WTC11 (cell line): Measurements from ENCODE around the gene SATB1. TPM values are rescaled to one million over a fixed set of nuclear protein-coding genes. Genes with fewer than 3 reads are reported as not detected.

Source experiments
- ATAC-seq: fragments of 200-7000 bp; cut with Tn5 transposase; 2 replicates; pipeline ENCODE4 v1.10.0; 2021; ENCODE audit warnings: mild to moderate bottlenecking, moderate library complexity
- CTCF ChIA-PET: fragments of 300-600 bp; sonication (Branson Sonifier 250); formaldehyde crosslinking; loops from one replicate; lab custom pipeline; 2021; ENCODE audit warnings: antibody characterized with exemption; lab: Charles Lee
- POLR2A ChIA-PET: fragments of 350-600 bp; sonication (Branson Sonifier 250); formaldehyde crosslinking; loops from one replicate; lab custom pipeline; 2021; ENCODE audit warnings: antibody characterized with exemption; lab: Charles Lee
- DNase-seq: peaks from one replicate; pipeline ENCODE4 v3.0.0; 2021; ENCODE audit warnings: low spot score
- H3K27ac Mint-ChIP-seq: 2 replicates; pipeline ENCODE4 v1.8.0; 2021; ENCODE audit warnings: mixed read lengths
- H3K27me3 Mint-ChIP-seq: 2 replicates; pipeline ENCODE4 v1.8.0; 2021; ENCODE audit warnings: low read depth, mild to moderate bottlenecking, moderate library complexity, mixed read lengths
- H3K36me3 Mint-ChIP-seq: 2 replicates; pipeline ENCODE4 v1.8.0; 2021; ENCODE audit warnings: mixed read lengths
- H3K4me1 Mint-ChIP-seq: 2 replicates; pipeline ENCODE4 v1.8.0; 2022; ENCODE audit warnings: mixed read lengths
- H3K4me3 Mint-ChIP-seq: 2 replicates; pipeline ENCODE4 v1.8.0; 2021; ENCODE audit warnings: mild to moderate bottlenecking, moderate library complexity, mixed read lengths
- H3K9me3 Mint-ChIP-seq: 2 replicates; pipeline ENCODE4 v1.8.0; 2021; ENCODE audit warnings: mixed read lengths
- ATF1 ChIP-seq: sonication (generic); formaldehyde crosslinking; IDR thresholded peaks from 2 replicates; pipeline ENCODE4 v1.8.1; 2023; ENCODE audit warnings: mild to moderate bottlenecking, moderate library complexity, missing genetic modification reagents
- ATF2 ChIP-seq: sonication (generic); formaldehyde crosslinking; IDR thresholded peaks from 2 replicates; pipeline ENCODE4 v1.8.1; 2022; ENCODE audit warnings: low read depth, missing genetic modification reagents, borderline replicate concordance
- ATF3 ChIP-seq: sonication (generic); formaldehyde crosslinking; conservative IDR thresholded peaks from 2 replicates; pipeline ENCODE4 v1.8.1; 2022; ENCODE audit warnings: mild to moderate bottlenecking, missing genetic modification reagents
- ERG ChIP-seq: fragments of 250-450 bp; sonication (Bioruptor Pico); IDR thresholded peaks from 2 replicates; pipeline ENCODE4 v1.8.0; 2021; ENCODE audit warnings: mild to moderate bottlenecking
- GABPB1 ChIP-seq: sonication (generic); formaldehyde crosslinking; IDR thresholded peaks from 2 replicates; pipeline ENCODE4 v1.8.1; 2023; ENCODE audit warnings: mild to moderate bottlenecking, missing genetic modification reagents
- HMGXB4 ChIP-seq: sonication (generic); formaldehyde crosslinking; IDR thresholded peaks from 2 replicates; pipeline ENCODE4 v1.8.1; 2023; ENCODE audit warnings: mild to moderate bottlenecking, moderate library complexity, missing genetic modification reagents
- IRF2 ChIP-seq: sonication (generic); formaldehyde crosslinking; IDR thresholded peaks from 2 replicates; pipeline ENCODE4 v1.8.0; 2022; ENCODE audit warnings: low read depth, missing genetic modification reagents, borderline replicate concordance
- JAZF1 ChIP-seq: fragments of 250-450 bp; sonication (Bioruptor Pico); IDR thresholded peaks from 2 replicates; pipeline ENCODE4 v1.9.0; 2021; ENCODE audit warnings: moderate library complexity, mild to moderate bottlenecking, inconsistent platforms
- MYBL2 ChIP-seq: sonication (generic); formaldehyde crosslinking; IDR thresholded peaks from 2 replicates; pipeline ENCODE4 v1.8.1; 2023; ENCODE audit warnings: mild to moderate bottlenecking, moderate library complexity, missing genetic modification reagents
- NFYB ChIP-seq: sonication (generic); formaldehyde crosslinking; conservative IDR thresholded peaks from 2 replicates; pipeline ENCODE4 v1.8.0; 2022; ENCODE audit warnings: low read depth, missing genetic modification reagents
- NR1H2 ChIP-seq: sonication (generic); formaldehyde crosslinking; IDR thresholded peaks from 2 replicates; pipeline ENCODE4 v1.9.0; 2021; ENCODE audit warnings: mild to moderate bottlenecking, moderate library complexity, missing genetic modification reagents
- NR2C2 ChIP-seq: sonication (generic); formaldehyde crosslinking; IDR thresholded peaks from 2 replicates; pipeline ENCODE4 v1.8.0; 2022; ENCODE audit warnings: mild to moderate bottlenecking, missing genetic modification reagents
- PRDM15 ChIP-seq: sonication (generic); formaldehyde crosslinking; IDR thresholded peaks from 2 replicates; pipeline ENCODE4 v1.8.0; 2022; ENCODE audit warnings: missing genetic modification reagents
- TP53 ChIP-seq: sonication (generic); formaldehyde crosslinking; IDR thresholded peaks from 2 replicates; pipeline ENCODE4 v1.8.1; 2023; ENCODE audit warnings: mild to moderate bottlenecking, missing genetic modification reagents
- USF1 ChIP-seq: sonication (generic); formaldehyde crosslinking; IDR thresholded peaks from 2 replicates; pipeline ENCODE4 v1.8.0; 2022; ENCODE audit warnings: mild to moderate bottlenecking, missing genetic modification reagents
- ZNF317 ChIP-seq: sonication (generic); formaldehyde crosslinking; IDR thresholded peaks from 2 replicates; pipeline ENCODE4 v1.8.1; 2023; ENCODE audit warnings: low read depth, mild to moderate bottlenecking, moderate library complexity, missing genetic modification reagents, borderline replicate concordance
- ZNF416 ChIP-seq: fragments of 250-450 bp; sonication (Bioruptor Pico); IDR thresholded peaks from 2 replicates; pipeline ENCODE4 v1.9.0; 2021; ENCODE audit warnings: mild to moderate bottlenecking, inconsistent platforms
- ZNF512 ChIP-seq: sonication (generic); formaldehyde crosslinking; IDR thresholded peaks from 2 replicates; pipeline ENCODE4 v1.8.1; 2022; ENCODE audit warnings: missing genetic modification reagents, borderline replicate concordance
- total RNA-seq: library from RNA; stranded (reverse); gene quantifications from 3 replicates; pipeline ENCODE4 v1.2.3, GENCODE V29; 2021

Gene SATB1
- total RNA-seq, 1 experiment from 2014 or later, result 36.2 TPM

- H3K27ac Mint-ChIP-seq, result peak overlapping the region; percentile 57; the same call in 1 of the 2 replicates
- DNase-seq (no peak), ATAC-seq (no peak)
- H3K4me1 Mint-ChIP-seq, result peaks cover 76% of the 10 kb centered on the region
- TF ChIP-seq ZNF317 (CRISPR knock-in tag), result no peak
- POLR2A ChIA-PET, result no interaction called here
- no peak overlapping the region for H3K4me3 Mint-ChIP-seq
- no peaks in the 10 kb centered on the region for H3K36me3 Mint-ChIP-seq
- H3K27me3 Mint-ChIP-seq, result no peaks in the 10 kb centered on the region
- CTCF ChIA-PET, result no interaction called here
- no peaks in the 10 kb centered on the region for H3K9me3 Mint-ChIP-seq
These were observed 86.2 kb downstream of the SATB1 start for GRCh38 chr3:18338827-18339514.

- CTCF ChIA-PET, result no interaction called here
- Mint-ChIP-seq H3K4me3 (no peak overlapping the region), H3K4me1 (peaks cover 64% of the 10 kb centered on the region)
- TF ChIP-seq ERG (CRISPR knock-in tag) (no peak), USF1 (CRISPR knock-in tag) (no peak), ZNF317 (CRISPR knock-in tag) (no peak), ATF1 (CRISPR knock-in tag) (no peak), NFYB (no peak), IRF2 (CRISPR knock-in tag) (no peak), GABPB1 (CRISPR knock-in tag) (no peak), JAZF1 (CRISPR knock-in tag) (no peak), NR1H2 (CRISPR knock-in tag) (no peak), TP53 (CRISPR knock-in tag) (no peak), ATF3 (no peak), PRDM15 (no peak), ZNF416 (no peak)
- TF ChIP-seq, all 79 proteins: peak for 0
- H3K36me3 Mint-ChIP-seq, result peaks cover 10% of the 10 kb centered on the region
- no peaks in the 10 kb centered on the region for H3K27me3 Mint-ChIP-seq
- H3K9me3 Mint-ChIP-seq, result peaks cover 7% of the 10 kb centered on the region; the same call in 1 of the 2 replicates
- DNase-seq (no peak), ATAC-seq (no peak)
- POLR2A ChIA-PET, result no interaction called here
- no peak overlapping the region for H3K27ac Mint-ChIP-seq
These were observed 87.9 kb downstream of the SATB1 start for GRCh38 chr3:18337231-18337630.

GRCh38 chr3:18334837-18335601 lies 90.1 kb downstream of the SATB1 start:
- Mint-ChIP-seq H3K4me1 (peaks cover 59% of the 10 kb centered on the region), H3K27me3 (no peaks in the 10 kb centered on the region), H3K36me3 (peaks cover 19% of the 10 kb centered on the region), H3K9me3 (peaks cover 10% of the 10 kb centered on the region; the same call in 1 of the 2 replicates), H3K27ac (peak overlapping the region; percentile 30; the same call in 1 of the 2 replicates), H3K4me3 (no peak overlapping the region)
- ATAC-seq, result no peak
- ChIA-PET POLR2A (no interaction called here), CTCF (interaction anchor here (0.7 kb wide), 1 partner anchor 363 kb away, joined by 3 read pairs; no protein-coding TSS in a partner anchor)
- DNase-seq, result no peak
- TF ChIP-seq IRF2 (CRISPR knock-in tag) (no peak), MYBL2 (no peak), ATF2 (CRISPR knock-in tag) (no peak), HMGXB4 (CRISPR knock-in tag) (no peak), NR2C2 (CRISPR knock-in tag) (no peak), ZNF512 (no peak), JAZF1 (CRISPR knock-in tag) (no peak)
